ENCODE measurements around the gene SEC11A. TPM values are rescaled to one million over a fixed set of nuclear protein-coding genes. Genes with fewer than 3 reads are reported as not detected.
A peak's percentile ranks its signal among the peaks of the same experiment; 100 is the strongest.
"Not testable (repeated sequence)": the region's sequence is repeated elsewhere in the genome, so short reads cannot be mapped to it uniquely, and the experiment has no call there.

The SEC11A gene
- total RNA-seq, 1 donor from 2014 or later, result 185 TPM

GRCh38 chr15:84747416-84748273, 31.7 kb upstream of the SEC11A start:
- peak overlapping the region; percentile 95 for H3K4me3 Mint-ChIP-seq
- H3K4me1 Mint-ChIP-seq (ENCODE audit: unreplicated experiment), result peaks cover 34% of the 10 kb centered on the region
- TF ChIP-seq CTCF (conservative IDR thresholded peaks at IDR 0.05), result peak; percentile 18
- H3K27ac Mint-ChIP-seq, result peak overlapping the region; percentile 97
- no peaks in the 10 kb centered on the region for H3K27me3 Mint-ChIP-seq
- H3K36me3 Mint-ChIP-seq, result peaks cover 16% of the 10 kb centered on the region
- peak; percentile 84 for DNase-seq (ENCODE audit: extremely low spot score, unreplicated experiment)
- H3K9me3 Mint-ChIP-seq, result no peaks in the 10 kb centered on the region

- peak overlapping the region; percentile 4 for H3K27ac Mint-ChIP-seq
- no peaks in the 10 kb centered on the region for H3K36me3 Mint-ChIP-seq
- no peaks in the 10 kb centered on the region for H3K27me3 Mint-ChIP-seq
- no peaks in the 10 kb centered on the region for H3K9me3 Mint-ChIP-seq
- no peak overlapping the region for H3K4me3 Mint-ChIP-seq
- no peak for TF ChIP-seq CTCF (conservative IDR thresholded peaks at IDR 0.05)
- H3K4me1 Mint-ChIP-seq (ENCODE audit: unreplicated experiment), result peaks cover 7% of the 10 kb centered on the region
- DNase-seq (ENCODE audit: extremely low spot score, unreplicated experiment), result no peak
Observed at GRCh38 chr15:84741121-84741520, 25.2 kb upstream of the SEC11A start.

GRCh38 chr15:84740691-84741090, 24.8 kb upstream of the SEC11A start:
- H3K4me3 Mint-ChIP-seq, result no peak overlapping the region
- TF ChIP-seq CTCF (conservative IDR thresholded peaks at IDR 0.05), result no peak
- H3K27me3 Mint-ChIP-seq, result no peaks in the 10 kb centered on the region
- peak overlapping the region; percentile 4 for H3K27ac Mint-ChIP-seq
- peaks cover 7% of the 10 kb centered on the region for H3K4me1 Mint-ChIP-seq (ENCODE audit: unreplicated experiment)
- H3K36me3 Mint-ChIP-seq, result no peaks in the 10 kb centered on the region
- no peak for DNase-seq (ENCODE audit: extremely low spot score, unreplicated experiment)
- H3K9me3 Mint-ChIP-seq, result no peaks in the 10 kb centered on the region

- Mint-ChIP-seq H3K36me3 (no peaks in the 10 kb centered on the region), H3K27ac (peak overlapping the region; percentile 84), H3K27me3 (no peaks in the 10 kb centered on the region), H3K4me3 (peak overlapping the region; percentile 32), H3K4me1 (ENCODE audit: unreplicated experiment) (peaks cover 23% of the 10 kb centered on the region), H3K9me3 (peaks cover 4% of the 10 kb centered on the region)
- TF ChIP-seq CTCF (conservative IDR thresholded peaks at IDR 0.05), result no peak
- DNase-seq (ENCODE audit: extremely low spot score, unreplicated experiment), result no peak
Observed at GRCh38 chr15:84737005-84737404, 21.1 kb upstream of the SEC11A start.

GRCh38 chr15:84736375-84736774, 20.4 kb upstream of the SEC11A start:
- Mint-ChIP-seq H3K27me3 (no peaks in the 10 kb centered on the region), H3K9me3 (peaks cover 4% of the 10 kb centered on the region), H3K4me3 (peak overlapping the region; percentile 2), H3K4me1 (ENCODE audit: unreplicated experiment) (peaks cover 23% of the 10 kb centered on the region), H3K36me3 (no peaks in the 10 kb centered on the region), H3K27ac (peak overlapping the region; percentile 84)
- DNase-seq (ENCODE audit: extremely low spot score, unreplicated experiment), result no peak
- TF ChIP-seq CTCF (conservative IDR thresholded peaks at IDR 0.05), result no peak

GRCh38 chr15:84735480-84736061, 19.6 kb upstream of the SEC11A start:
- Mint-ChIP-seq H3K4me1 (ENCODE audit: unreplicated experiment) (peaks cover 23% of the 10 kb centered on the region), H3K4me3 (peak overlapping the region; percentile 71), H3K27ac (peak overlapping the region; percentile 95)
- H3K27me3 Mint-ChIP-seq; H3K36me3 Mint-ChIP-seq; DNase-seq (ENCODE audit: extremely low spot score, unreplicated experiment); H3K9me3 Mint-ChIP-seq: not testable (repeated sequence)

All from type B pancreatic cell (in vitro differentiated cells).